SK-N-SH treated with all-trans-retinoic acid at 6 μM for 48 hours (cell line): ENCODE measurements around the gene KRT81.

Experiments used
- ESRRG ChIP-seq: fragments of 250-450 bp; sonication (Bioruptor Pico); IDR thresholded peaks from 2 replicates; pipeline ENCODE4 v1.6.1; 2021; ENCODE audit warnings: mild to moderate bottlenecking
- POU6F1 ChIP-seq: fragments of 250-450 bp; sonication (Bioruptor Pico); IDR thresholded peaks from 2 replicates; pipeline ENCODE4 v1.8.0; 2021; ENCODE audit warnings: low read depth, mild to moderate bottlenecking, moderate library complexity, borderline replicate concordance
- RARB ChIP-seq: fragments of 250-450 bp; sonication (Bioruptor Pico); IDR thresholded peaks from 2 replicates; pipeline ENCODE4 v1.8.0; 2021; ENCODE audit warnings: mild to moderate bottlenecking, moderate library complexity
- TOX ChIP-seq: fragments of 250-450 bp; sonication (Bioruptor Pico); IDR thresholded peaks from 2 replicates; pipeline ENCODE4 v1.8.0; 2021; ENCODE audit warnings: mild to moderate bottlenecking, moderate library complexity, borderline replicate concordance
- ZNF70 ChIP-seq: fragments of 450-650 bp; formaldehyde crosslinking; IDR thresholded peaks from 2 replicates; pipeline ENCODE4 v1.5.0; 2020; ENCODE audit warnings: mild to moderate bottlenecking, moderate library complexity
- ZNF8 ChIP-seq: fragments of 450-650 bp; formaldehyde crosslinking; IDR thresholded peaks from 2 replicates; pipeline ENCODE4 v1.5.0; 2020; ENCODE audit warnings: mild to moderate bottlenecking, moderate library complexity

GRCh38 chr12:52307836-52308805, 16.8 kb upstream of the KRT81 start:
- no peak for TF ChIP-seq ZNF8 (CRISPR knock-in tag)
- no peak for TF ChIP-seq TOX (CRISPR knock-in tag)
- TF ChIP-seq RARB (CRISPR knock-in tag) = no peak
- no peak for TF ChIP-seq POU6F1 (CRISPR knock-in tag)
- TF ChIP-seq ESRRG (CRISPR knock-in tag) = no peak
- TF ChIP-seq ZNF70 (CRISPR knock-in tag) = no peak
